ENCODE data around the gene P2RX2.

P2RX2 gene

GRCh38 chr12:132629330-132629729 is 10.8 kb downstream of the P2RX2 start:
- Histone ChIP-seq H3K4me1 (ENCODE audit: control insufficient read depth, insufficient read depth, low read length) (no peaks in the 10 kb centered on the region), H3K9me3 (ENCODE audit: control insufficient read depth, low read length) (no peaks in the 10 kb centered on the region), H3K36me3 (ENCODE audit: control insufficient read depth, insufficient read depth, low read length) (no peaks in the 10 kb centered on the region), H3K4me3 (ENCODE audit: low read length) (no peak overlapping the region), H3K9ac (ENCODE audit: low read length) (no peak overlapping the region), H3K27me3 (ENCODE audit: control insufficient read depth, insufficient read depth, low read length) (no peaks in the 10 kb centered on the region)

- H3K9ac ChIP-seq (ENCODE audit: low read length), result no peak overlapping the region
- H3K4me3 ChIP-seq (ENCODE audit: low read length), result no peak overlapping the region
- H3K36me3 ChIP-seq (ENCODE audit: control insufficient read depth, insufficient read depth, low read length), result no peaks in the 10 kb centered on the region
- H3K9me3 ChIP-seq (ENCODE audit: control insufficient read depth, low read length), result no peaks in the 10 kb centered on the region
- no peaks in the 10 kb centered on the region for H3K4me1 ChIP-seq (ENCODE audit: control insufficient read depth, insufficient read depth, low read length)
- no peaks in the 10 kb centered on the region for H3K27me3 ChIP-seq (ENCODE audit: control insufficient read depth, insufficient read depth, low read length)
Observed at GRCh38 chr12:132630672-132631071, 12.1 kb downstream of the P2RX2 start.

GRCh38 chr12:132631666-132632065 is 13.1 kb downstream of the P2RX2 start:
- no peaks in the 10 kb centered on the region for H3K36me3 ChIP-seq (ENCODE audit: control insufficient read depth, insufficient read depth, low read length)

DNA sequence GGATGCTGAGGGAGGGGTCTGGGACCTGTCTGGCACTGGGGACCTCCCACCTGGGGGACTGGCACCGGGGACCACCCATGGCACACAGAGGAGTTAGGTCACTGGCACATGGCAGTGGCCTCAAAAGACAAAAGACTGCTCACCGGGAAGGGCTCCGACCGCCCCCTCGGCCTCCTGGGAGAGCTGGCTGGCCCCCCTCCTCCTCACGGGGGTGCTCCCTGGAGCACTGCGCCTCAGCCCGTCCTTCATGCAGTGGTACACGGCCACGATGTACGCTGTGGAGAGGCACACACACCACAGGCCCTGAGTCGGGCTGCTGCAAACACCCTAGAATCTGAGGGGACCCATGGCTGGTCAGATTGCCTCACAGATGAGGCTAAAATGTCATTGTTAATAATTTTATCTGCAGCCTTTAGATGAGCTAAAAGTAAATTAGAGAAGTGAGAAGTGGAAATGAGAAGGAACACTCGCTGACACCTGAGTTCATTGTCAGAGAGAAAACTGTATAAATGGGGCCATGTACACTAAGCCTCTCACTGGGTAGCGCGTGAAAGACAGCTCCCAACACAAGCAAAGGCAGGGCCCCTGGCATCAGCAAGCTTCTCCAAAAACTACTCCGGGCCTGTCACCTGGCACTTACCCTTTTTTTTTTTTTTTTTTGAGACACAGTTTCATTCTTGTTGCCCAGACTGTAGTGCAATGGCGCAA is 14.1 kb downstream of the P2RX2 start:
- no peak overlapping the region for H3K9ac ChIP-seq (ENCODE audit: low read length)
- no peaks in the 10 kb centered on the region for H3K27me3 ChIP-seq (ENCODE audit: control insufficient read depth, insufficient read depth, low read length)
- no peaks in the 10 kb centered on the region for H3K36me3 ChIP-seq (ENCODE audit: control insufficient read depth, insufficient read depth, low read length)
- H3K4me1 ChIP-seq (ENCODE audit: control insufficient read depth, insufficient read depth, low read length), result no peaks in the 10 kb centered on the region
- H3K4me3 ChIP-seq (ENCODE audit: low read length), result no peak overlapping the region
- no peaks in the 10 kb centered on the region for H3K9me3 ChIP-seq (ENCODE audit: control insufficient read depth, low read length)

More at GRCh38 chr12:132631666-132632065, 13.1 kb downstream of the P2RX2 start:
- Histone ChIP-seq H3K4me3 (ENCODE audit: low read length) (no peak overlapping the region), H3K9ac (ENCODE audit: low read length) (no peak overlapping the region), H3K27me3 (ENCODE audit: control insufficient read depth, insufficient read depth, low read length) (no peaks in the 10 kb centered on the region), H3K4me1 (ENCODE audit: control insufficient read depth, insufficient read depth, low read length) (no peaks in the 10 kb centered on the region), H3K9me3 (ENCODE audit: control insufficient read depth, low read length) (no peaks in the 10 kb centered on the region)

- no peak overlapping the region for H3K9ac ChIP-seq (ENCODE audit: low read length)
- no peaks in the 10 kb centered on the region for H3K27me3 ChIP-seq (ENCODE audit: control insufficient read depth, insufficient read depth, low read length)
- no peaks in the 10 kb centered on the region for H3K36me3 ChIP-seq (ENCODE audit: control insufficient read depth, insufficient read depth, low read length)
- no peaks in the 10 kb centered on the region for H3K9me3 ChIP-seq (ENCODE audit: control insufficient read depth, low read length)
- H3K4me1 ChIP-seq (ENCODE audit: control insufficient read depth, insufficient read depth, low read length), result no peaks in the 10 kb centered on the region
- H3K4me3 ChIP-seq (ENCODE audit: low read length), result no peak overlapping the region
Observed at GRCh38 chr12:132633398-132633797, 14.8 kb downstream of the P2RX2 start.

- no peaks in the 10 kb centered on the region for H3K36me3 ChIP-seq (ENCODE audit: control insufficient read depth, insufficient read depth, low read length)
Observed at GRCh38 chr12:132633901-132634300, 15.3 kb downstream of the P2RX2 start.

DNA sequence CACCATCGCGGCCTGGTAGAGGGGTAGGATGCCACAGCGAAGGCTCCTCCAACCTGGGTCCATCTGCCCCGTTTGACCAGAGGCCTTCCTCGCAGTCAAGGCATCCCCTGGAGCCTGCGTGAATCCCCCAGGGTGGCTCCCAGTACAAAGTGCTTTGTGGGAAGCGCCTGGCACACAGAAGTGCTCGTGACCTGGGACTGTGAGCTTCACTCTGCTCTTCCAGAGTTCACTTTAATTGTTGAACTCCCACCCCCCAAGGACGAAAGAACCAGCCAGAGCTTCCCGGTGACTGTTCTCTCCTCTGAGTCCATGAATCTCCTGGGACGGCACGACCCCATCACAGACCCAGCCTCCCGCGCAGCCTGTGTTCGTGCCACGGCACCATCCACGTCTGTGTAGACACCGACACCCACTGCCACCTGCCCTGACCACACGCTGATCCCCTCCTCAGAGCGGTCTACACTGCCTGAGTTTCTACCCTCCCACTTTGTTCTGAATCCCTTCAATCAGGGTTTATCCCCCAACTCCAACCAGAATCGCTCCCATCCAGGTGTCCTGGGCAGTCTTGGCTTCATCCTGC is 15.9 kb downstream of the P2RX2 start:
- H3K27me3 ChIP-seq (ENCODE audit: control insufficient read depth, insufficient read depth, low read length), result no peaks in the 10 kb centered on the region
- H3K9me3 ChIP-seq (ENCODE audit: control insufficient read depth, low read length), result no peaks in the 10 kb centered on the region
- H3K36me3 ChIP-seq (ENCODE audit: control insufficient read depth, insufficient read depth, low read length), result no peaks in the 10 kb centered on the region
- no peak overlapping the region for H3K9ac ChIP-seq (ENCODE audit: low read length)
- H3K4me1 ChIP-seq (ENCODE audit: control insufficient read depth, insufficient read depth, low read length), result no peaks in the 10 kb centered on the region
- H3K4me3 ChIP-seq (ENCODE audit: low read length), result no peak overlapping the region

More at GRCh38 chr12:132633901-132634300, 15.3 kb downstream of the P2RX2 start:
- no peaks in the 10 kb centered on the region for H3K4me1 ChIP-seq (ENCODE audit: control insufficient read depth, insufficient read depth, low read length)
- no peaks in the 10 kb centered on the region for H3K27me3 ChIP-seq (ENCODE audit: control insufficient read depth, insufficient read depth, low read length)
- no peak overlapping the region for H3K9ac ChIP-seq (ENCODE audit: low read length)
- H3K4me3 ChIP-seq (ENCODE audit: low read length), result no peak overlapping the region
- no peaks in the 10 kb centered on the region for H3K9me3 ChIP-seq (ENCODE audit: control insufficient read depth, low read length)

GRCh38 chr12:132635076-132635955 is 16.7 kb downstream of the P2RX2 start:
- Histone ChIP-seq H3K9ac (ENCODE audit: low read length) (no peak overlapping the region), H3K4me1 (ENCODE audit: control insufficient read depth, insufficient read depth, low read length) (no peaks in the 10 kb centered on the region), H3K9me3 (ENCODE audit: control insufficient read depth, low read length) (no peaks in the 10 kb centered on the region), H3K36me3 (ENCODE audit: control insufficient read depth, insufficient read depth, low read length) (no peaks in the 10 kb centered on the region), H3K27me3 (ENCODE audit: control insufficient read depth, insufficient read depth, low read length) (no peaks in the 10 kb centered on the region), H3K4me3 (ENCODE audit: low read length) (no peak overlapping the region)

DNA sequence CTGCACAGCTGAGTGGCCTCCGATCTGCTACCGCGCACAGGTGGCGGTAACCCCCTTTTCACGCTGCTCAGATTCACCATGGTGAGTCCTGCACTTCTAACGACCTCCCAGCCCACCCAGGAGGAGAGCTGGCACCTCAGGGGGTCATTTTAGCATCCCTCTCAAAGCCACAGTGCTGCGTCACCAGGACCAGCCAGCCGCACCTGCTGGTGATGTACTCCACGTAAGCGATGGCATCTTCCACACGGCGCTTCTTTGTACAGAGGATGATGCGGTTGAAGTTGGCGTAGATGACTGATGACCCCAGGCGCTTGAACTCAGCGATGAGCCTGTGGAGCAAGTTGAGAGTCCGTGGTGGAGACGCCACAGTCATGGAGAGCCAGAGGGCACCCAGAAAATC is 19.2 kb downstream of the P2RX2 start:
- no peak overlapping the region for H3K9ac ChIP-seq (ENCODE audit: low read length)
- no peaks in the 10 kb centered on the region for H3K4me1 ChIP-seq (ENCODE audit: control insufficient read depth, insufficient read depth, low read length)
- H3K27me3 ChIP-seq (ENCODE audit: control insufficient read depth, insufficient read depth, low read length), result no peaks in the 10 kb centered on the region
- H3K9me3 ChIP-seq (ENCODE audit: control insufficient read depth, low read length), result no peaks in the 10 kb centered on the region
- no peak overlapping the region for H3K4me3 ChIP-seq (ENCODE audit: low read length)
- peaks cover 6% of the 10 kb centered on the region for H3K36me3 ChIP-seq (ENCODE audit: control insufficient read depth, insufficient read depth, low read length)

- Histone ChIP-seq H3K9me3 (ENCODE audit: control insufficient read depth, low read length) (no peaks in the 10 kb centered on the region), H3K4me3 (ENCODE audit: low read length) (no peak overlapping the region), H3K4me1 (ENCODE audit: control insufficient read depth, insufficient read depth, low read length) (no peaks in the 10 kb centered on the region), H3K9ac (ENCODE audit: low read length) (no peak overlapping the region), H3K36me3 (ENCODE audit: control insufficient read depth, insufficient read depth, low read length) (peaks cover 6% of the 10 kb centered on the region), H3K27me3 (ENCODE audit: control insufficient read depth, insufficient read depth, low read length) (no peaks in the 10 kb centered on the region)
Observed at GRCh38 chr12:132638541-132639408, 20.2 kb downstream of the P2RX2 start.

GRCh38 chr12:132639956-132640520 is 21.5 kb downstream of the P2RX2 start:
- H3K36me3 ChIP-seq (ENCODE audit: control insufficient read depth, insufficient read depth, low read length), result peaks cover 6% of the 10 kb centered on the region

More at GRCh38 chr12:132639956-132640520, 21.5 kb downstream of the P2RX2 start:
- no peaks in the 10 kb centered on the region for H3K9me3 ChIP-seq (ENCODE audit: control insufficient read depth, low read length)
- no peaks in the 10 kb centered on the region for H3K4me1 ChIP-seq (ENCODE audit: control insufficient read depth, insufficient read depth, low read length)
- no peaks in the 10 kb centered on the region for H3K27me3 ChIP-seq (ENCODE audit: control insufficient read depth, insufficient read depth, low read length)
- no peak overlapping the region for H3K4me3 ChIP-seq (ENCODE audit: low read length)
- H3K9ac ChIP-seq (ENCODE audit: low read length), result no peak overlapping the region
